GM19395 (cell line): Measurements from ENCODE around the gene NFAT5.
"Not testable (repeated sequence)": the region's sequence is repeated elsewhere in the genome, so short reads cannot be mapped to it uniquely, and the experiment has no call there.

Source experiments
- ATAC-seq: cut with Tn5 transposase; IDR thresholded peaks from one replicate; pipeline ENCODE4 v1.9.1; 2021; ENCODE audit warnings: mild to moderate bottlenecking, moderate library complexity; ENCODE audit not compliant: unreplicated experiment

NFAT5 gene

DNA sequence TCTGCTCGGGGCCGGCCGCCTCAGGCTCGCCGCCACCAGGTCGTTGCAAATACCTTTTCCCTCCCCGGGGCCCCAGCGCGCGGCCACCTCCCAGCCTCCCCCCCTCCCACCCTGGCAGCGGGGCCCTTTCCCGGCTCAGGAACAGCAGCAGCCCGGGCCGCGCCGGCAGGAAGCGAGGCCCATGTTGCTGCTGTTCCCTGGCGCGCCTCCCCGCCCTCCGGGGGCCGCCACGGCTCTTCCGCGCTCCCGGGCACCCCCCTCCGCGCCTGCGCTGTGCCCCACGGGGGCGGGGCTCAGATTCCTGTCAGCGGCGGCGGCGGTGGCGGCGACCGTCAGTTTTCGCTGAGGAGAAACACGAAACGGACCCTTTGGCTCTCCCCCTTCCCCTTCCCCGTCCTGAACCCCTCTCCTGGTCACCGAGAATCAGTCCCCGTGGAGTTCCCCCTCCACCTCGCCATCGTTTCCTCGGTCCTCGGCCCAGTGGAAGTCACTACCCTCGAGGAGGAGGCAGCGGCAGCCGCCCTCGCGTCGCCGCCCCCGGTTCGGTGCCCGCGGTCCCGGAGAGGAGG, at the start of gene NFAT5:
NFAT5 (plus strand) TSS at position 296 of the 569 bp plus-strand sequence. CDS start 336 bp downstream, outside the sequence.
- ATAC-seq, result peak; percentile 41

GRCh38 chr16:69517914-69518313, 47.9 kb upstream of the NFAT5 start:
- not testable (repeated sequence) for ATAC-seq

GRCh38 chr16:69520413-69520799, 45.4 kb upstream of the NFAT5 start:
- ATAC-seq, result no peak

DNA sequence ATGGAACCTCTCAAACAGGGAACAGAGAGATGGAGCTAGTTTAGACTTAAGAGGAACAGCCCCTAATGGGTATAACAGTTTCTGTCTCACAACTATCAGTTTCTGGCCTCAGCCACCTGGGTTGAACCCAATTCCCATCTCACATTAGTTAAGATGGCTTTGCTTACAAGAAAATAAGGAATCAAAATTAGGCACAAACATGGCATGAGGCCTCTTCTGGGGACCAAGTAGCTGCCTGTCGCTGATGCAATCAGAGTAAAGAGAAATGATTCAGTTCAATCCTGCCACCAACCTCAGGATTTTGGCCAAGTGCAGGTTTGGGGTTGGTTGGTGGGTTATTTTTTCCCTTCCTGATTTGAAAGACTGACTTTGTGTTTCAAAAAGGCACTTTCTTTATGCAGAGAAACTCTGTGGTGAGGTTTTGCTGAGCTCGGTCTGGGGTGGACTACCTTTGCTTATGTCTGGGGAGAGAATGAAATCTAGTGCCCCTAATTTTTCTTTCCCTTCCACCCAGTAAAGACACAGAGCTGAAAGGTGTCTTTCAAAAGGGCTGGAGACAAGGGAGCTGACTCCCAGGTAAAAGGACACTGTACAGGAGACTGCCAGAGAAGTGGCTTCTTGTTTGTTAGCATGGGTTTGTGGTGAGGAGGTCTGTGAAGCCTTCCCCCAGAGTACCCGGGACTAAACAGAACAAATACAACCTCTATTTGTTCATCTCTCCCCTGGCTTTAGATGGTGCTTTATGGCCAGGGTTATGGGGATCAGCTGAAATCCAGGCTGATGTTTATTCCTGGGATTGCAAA, 44.8 kb upstream of the NFAT5 start:
- ATAC-seq, result peak; percentile 70

GRCh38 chr16:69522041-69522578, 43.7 kb upstream of the NFAT5 start:
- ATAC-seq, result no peak

DNA sequence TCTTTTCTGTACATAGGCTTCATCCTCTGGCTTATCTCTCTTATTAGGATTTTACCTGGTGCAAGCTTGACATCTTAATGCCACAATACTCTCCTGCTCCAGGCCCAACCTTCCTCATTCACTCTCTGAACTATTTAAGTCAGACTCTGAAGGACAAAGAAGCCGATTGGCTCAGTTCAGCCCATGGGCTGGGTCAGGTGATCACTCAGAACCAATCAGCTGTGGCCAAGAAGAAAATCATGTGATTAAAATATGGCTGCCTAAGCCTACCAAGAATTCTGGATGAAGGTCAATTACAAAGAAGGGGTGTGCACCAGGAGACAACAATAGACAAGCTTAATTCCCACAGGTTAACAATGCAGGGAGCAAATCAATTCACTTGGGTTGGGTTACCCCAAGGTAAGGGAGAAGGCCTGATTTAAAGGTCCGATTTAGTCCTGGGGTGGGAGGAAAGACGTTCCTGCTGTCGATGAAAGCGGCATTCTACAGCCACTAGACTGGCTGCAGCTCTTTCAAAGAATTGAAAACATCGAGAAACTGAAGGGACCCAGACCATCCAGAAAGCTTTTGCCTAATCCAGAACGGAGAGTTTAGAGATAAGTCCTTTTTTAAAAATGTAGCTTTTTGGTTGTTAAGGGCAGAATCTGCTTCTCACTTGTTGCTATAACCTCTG, 42.9 kb upstream of the NFAT5 start:
- ATAC-seq, result no peak

GRCh38 chr16:69523566-69524305, 42.0 kb upstream of the NFAT5 start:
- ATAC-seq, result no peak

GRCh38 chr16:69526831-69527655, 38.7 kb upstream of the NFAT5 start:
- no peak for ATAC-seq

DNA sequence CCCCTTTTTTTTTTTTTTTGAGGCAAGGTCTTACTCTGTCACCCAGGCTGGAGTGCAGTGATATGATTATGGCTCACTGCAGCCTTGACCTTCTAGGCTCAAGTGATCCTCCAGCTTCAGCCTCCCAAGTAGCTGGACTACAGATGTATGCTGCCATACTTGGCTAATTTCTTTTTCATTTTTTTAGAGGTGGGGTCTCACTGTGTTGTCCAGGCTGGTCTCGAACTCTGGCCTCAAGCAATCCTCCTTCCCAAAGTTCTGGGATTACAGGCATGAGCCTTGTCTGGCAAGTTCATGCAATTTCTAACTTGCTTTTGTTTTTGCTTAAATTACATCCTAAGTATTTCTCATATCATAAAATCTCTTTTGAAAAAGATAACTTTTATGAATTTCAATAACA, 33.8 kb upstream of the NFAT5 start:
- ATAC-seq, result no peak

DNA sequence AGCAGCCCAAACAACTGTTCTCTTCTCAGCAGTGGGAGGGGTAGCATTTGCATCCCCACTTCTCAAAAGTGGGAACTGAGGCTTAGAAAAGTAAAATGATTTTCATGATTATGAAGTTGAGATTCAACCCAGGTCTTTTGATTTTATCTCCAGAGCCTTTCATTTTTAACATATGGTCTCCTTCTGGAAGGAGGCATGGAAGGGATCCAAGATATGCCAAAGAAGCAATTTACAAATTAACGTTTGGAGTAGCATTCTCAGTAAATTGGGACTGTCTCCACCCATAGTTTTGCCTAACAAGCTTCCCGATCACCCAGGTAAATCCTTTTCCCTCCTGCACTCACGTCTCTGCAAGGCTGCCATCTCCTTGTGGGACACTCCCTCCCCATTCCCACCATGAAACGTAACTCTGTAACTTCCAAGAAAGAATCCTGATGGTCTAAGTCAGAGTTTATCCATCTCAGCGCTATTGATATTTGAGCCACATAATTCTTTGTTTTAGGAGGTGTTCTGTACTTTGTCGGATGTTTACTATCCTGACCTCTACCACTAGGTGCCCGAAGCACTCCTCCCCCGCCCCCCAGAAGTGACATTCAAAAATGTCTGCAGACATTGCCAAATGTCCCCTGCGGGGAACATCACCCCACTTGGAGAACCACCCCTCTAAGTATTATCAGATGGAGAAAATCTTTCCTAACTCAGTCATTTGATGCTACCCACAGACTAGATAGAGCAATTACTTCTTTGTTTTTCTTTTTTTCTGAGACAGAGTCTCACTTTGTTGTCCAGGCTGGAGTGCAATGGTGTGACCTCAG, 32.9 kb upstream of the NFAT5 start:
- no peak for ATAC-seq

DNA sequence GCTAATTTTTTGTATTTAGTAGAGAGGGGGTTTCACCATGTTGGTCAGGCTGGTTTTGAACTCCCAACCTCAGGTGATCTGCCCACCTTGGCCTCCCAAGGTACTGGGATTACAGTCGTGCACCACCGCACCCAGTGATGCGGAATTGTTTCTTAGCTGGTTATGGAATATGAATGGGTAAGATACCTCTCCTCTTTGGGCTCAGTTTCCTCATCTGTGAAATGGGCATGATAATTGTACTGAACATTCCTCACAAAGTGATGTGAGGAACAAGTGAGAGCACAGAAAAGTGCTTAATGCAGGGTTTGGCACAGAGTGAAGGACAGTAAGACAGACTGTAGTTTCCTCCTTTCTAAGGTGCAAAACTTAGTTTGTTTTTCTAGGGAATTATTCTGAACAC, 31.0 kb upstream of the NFAT5 start:
- ATAC-seq, result no peak

GRCh38 chr16:69535123-69536050, 30.4 kb upstream of the NFAT5 start:
- no peak for ATAC-seq

GRCh38 chr16:69537706-69538080, 28.1 kb upstream of the NFAT5 start:
- ATAC-seq, result no peak

DNA sequence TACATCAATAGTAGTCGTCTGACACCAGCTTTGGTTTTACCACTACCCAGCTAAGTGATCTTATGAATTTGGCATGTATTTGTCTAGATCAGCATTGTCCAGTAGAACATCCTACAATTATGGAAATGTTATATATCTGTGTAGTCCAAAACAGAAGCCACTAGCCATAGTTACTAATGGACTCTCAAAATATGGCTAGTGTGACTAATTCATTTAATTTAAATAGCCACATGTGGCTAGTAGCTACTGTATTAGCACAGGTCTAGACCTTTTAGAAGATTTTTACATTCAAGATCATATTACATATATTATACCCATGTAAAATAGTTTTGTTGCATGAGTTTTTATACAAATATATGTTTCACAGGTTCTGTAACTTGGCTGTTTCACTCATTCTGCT, 27.0 kb upstream of the NFAT5 start:
- no peak for ATAC-seq

DNA sequence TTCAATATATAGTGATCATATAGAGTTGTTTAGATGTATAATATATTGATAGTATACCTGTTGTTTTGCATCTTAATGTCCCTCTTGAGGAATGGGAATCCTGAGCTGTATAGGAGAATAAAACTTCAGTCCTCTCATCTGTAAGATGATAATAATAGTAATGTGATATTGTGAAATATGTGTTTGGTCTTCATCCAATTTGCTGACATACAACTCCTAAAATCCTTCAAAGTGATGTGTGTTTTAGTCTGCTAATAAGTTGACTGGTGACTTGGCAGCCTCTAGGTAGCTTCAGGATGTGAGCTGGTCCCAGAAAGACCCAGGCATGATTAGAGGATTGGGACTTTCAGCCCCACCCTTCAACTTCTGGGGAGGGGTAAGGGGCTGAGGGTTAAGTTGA, 22.8 kb upstream of the NFAT5 start:
- ATAC-seq, result no peak

DNA sequence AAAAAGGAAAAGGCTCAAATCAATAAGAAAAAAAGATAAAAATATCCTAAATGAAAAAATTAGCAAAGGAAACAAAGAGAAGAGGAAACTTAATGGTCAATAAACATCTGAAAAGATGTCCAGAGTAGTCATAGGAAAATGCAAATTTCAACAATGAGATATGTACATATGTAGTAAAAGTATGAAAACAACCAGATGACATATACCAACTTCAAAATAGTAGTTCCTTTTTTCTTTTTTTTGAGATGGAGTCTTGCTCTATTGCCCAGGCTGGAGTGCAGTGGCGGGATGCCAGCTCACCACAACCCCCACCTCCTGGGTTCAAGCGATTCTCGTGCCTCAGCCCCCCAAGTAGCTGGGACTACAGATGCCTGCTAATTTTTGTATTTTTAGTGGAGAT, 21.7 kb upstream of the NFAT5 start:
- ATAC-seq, result no peak

GRCh38 chr16:69546663-69547062, 19.1 kb upstream of the NFAT5 start:
- ATAC-seq, result not testable (repeated sequence)

DNA sequence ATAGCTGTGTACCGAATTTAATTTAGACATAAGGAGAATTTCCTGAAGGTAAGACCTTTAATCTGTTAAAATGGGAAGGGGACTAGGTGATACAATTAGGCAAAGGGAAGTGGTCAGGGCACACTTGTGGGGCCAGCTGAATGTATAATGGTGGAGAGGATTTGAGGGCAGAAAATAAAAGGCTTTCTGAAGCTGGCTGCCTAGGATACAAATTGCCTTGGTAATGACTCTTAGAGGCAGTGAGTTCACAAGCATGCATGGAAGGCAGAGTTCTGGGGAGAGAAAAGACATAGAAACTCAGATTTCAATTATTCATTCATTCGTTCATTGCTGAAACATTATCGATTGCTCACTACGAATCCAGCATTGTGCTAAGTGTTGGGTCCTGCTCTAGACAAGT, 12.4 kb upstream of the NFAT5 start:
- ATAC-seq, result no peak
